Common myeloid progenitor, CD34-positive (primary cell): ENCODE data around the gene MYO15A.

Experiments used
- CTCF ChIA-PET: fragments of 350-600 bp; sonication (Branson Sonifier 250); formaldehyde crosslinking; loops from one replicate; lab custom pipeline; 2021; ENCODE audit warnings: antibody characterized with exemption; lab: Charles Lee
- POLR2A ChIA-PET: fragments of 350-600 bp; sonication (Branson Sonifier 250); formaldehyde crosslinking; loops from one replicate; lab custom pipeline; 2021; ENCODE audit warnings: antibody characterized with exemption; lab: Charles Lee
- DNase-seq, 3 donors: peaks; one replicate each; pipeline versions ENCODE4 v3.0.0 to v3.0.0-alpha.2; 2013
- H3K27ac ChIP-seq, 2 experiments: 1 replicate in 1 of 2; 2 replicates in 1 of 2; pipeline ENCODE4 v1.7.0; 2013; ENCODE audit warnings: inconsistent platforms in 2 of 2, low read length in 2 of 2, mild to moderate bottlenecking in 2 of 2, low read depth in 1 of 2, moderate library complexity in 1 of 2; ENCODE audit not compliant: severe bottlenecking in 2 of 2, insufficient read depth in 1 of 2, poor library complexity in 1 of 2
- H3K27me3 ChIP-seq, 5 experiments: replicated peaks in 2 of 5; 1 replicate in 3 of 5; 2 replicates in 2 of 5; pipeline versions ENCODE4 v1.6.1 to v1.7.0; 2013; ENCODE audit warnings: low read length in 4 of 5, mild to moderate bottlenecking in 2 of 5, moderate library complexity in 2 of 5, inconsistent platforms in 1 of 5; ENCODE audit not compliant: insufficient read depth in 5 of 5, control insufficient read depth in 4 of 5
- H3K36me3 ChIP-seq, 4 experiments: 1 replicate in 2 of 4; 2 replicates in 2 of 4; pipeline versions ENCODE4 v1.6.1 to v1.7.0; 2013; ENCODE audit warnings: low read length in 3 of 4, control low read depth in 1 of 4, mild to moderate bottlenecking in 1 of 4; ENCODE audit not compliant: control insufficient read depth in 4 of 4, insufficient read depth in 4 of 4
- H3K4me1 ChIP-seq, 4 experiments: 1 replicate in 3 of 4; 2 replicates in 1 of 4; pipeline versions ENCODE4 v1.6.1 to v1.7.1; 2013; ENCODE audit warnings: low read length in 3 of 4, mild to moderate bottlenecking in 3 of 4, control low read depth in 1 of 4, inconsistent platforms in 1 of 4, moderate library complexity in 1 of 4; ENCODE audit not compliant: control insufficient read depth in 4 of 4, insufficient read depth in 4 of 4; ENCODE audit errors: control extremely low read depth in 1 of 4
- H3K4me3 ChIP-seq, 7 experiments: 1 replicate in 4 of 7; 2 replicates in 3 of 7; pipeline versions ENCODE4 v1.5.1 to v1.7.0; 2013; ENCODE audit warnings: mild to moderate bottlenecking in 7 of 7, low read length in 6 of 7, moderate library complexity in 6 of 7, inconsistent platforms in 2 of 7, low read depth in 2 of 7, control low read depth in 1 of 7; ENCODE audit not compliant: insufficient read depth in 4 of 7, control insufficient read depth in 1 of 7; ENCODE audit errors: extremely low read depth in 1 of 7
- H3K9me3 ChIP-seq, 5 experiments: 1 replicate in 4 of 5; 2 replicates in 1 of 5; pipeline versions ENCODE4 v1.6.1 to v1.7.1; 2013; ENCODE audit warnings: low read length in 4 of 5, mild to moderate bottlenecking in 2 of 5, inconsistent platforms in 1 of 5, low read depth in 1 of 5, moderate library complexity in 1 of 5; ENCODE audit not compliant: control insufficient read depth in 4 of 5, insufficient read depth in 2 of 5; ENCODE audit errors: control extremely low read depth in 1 of 5
- WGBS: methylation state at CpG from one replicate; pipeline ENCODE4 v1.1.5; 2013; ENCODE audit not compliant: insufficient coverage; 5-methylcytosine and 5-hydroxymethylcytosine counted together

The MYO15A gene

GRCh38 chr17:18191967-18192366 lies 83.4 kb downstream of the MYO15A start:
- Histone ChIP-seq H3K36me3 (peaks cover 8 to 76% (median 41%) of the 10 kb centered on the region in 4 experiments), H3K4me1 (peaks cover 8 to 24% (median 21%) of the 10 kb centered on the region in 4 experiments), H3K27ac (no peak overlapping the region), H3K27me3 (no peaks in the 10 kb centered on the region), H3K9me3 (no peaks in the 10 kb centered on the region), H3K4me3 (no peak overlapping the region)
- DNase-seq: peak in 1 of 3 donors; percentile 8
- POLR2A ChIA-PET: no interaction called here
- CTCF ChIA-PET: interaction anchor here (0.7 to 1.6 kb wide), 5 partner anchors 9 to 29 kb away, joined by 3 to 4 read pairs (median 3); no protein-coding TSS in a partner anchor
- WGBS: 100% methylated on average over 1 of the region's 2 CpGs

- Histone ChIP-seq H3K4me1 (peaks cover 0 to 8% (median 5%) of the 10 kb centered on the region in 4 experiments), H3K27me3 (no peaks in the 10 kb centered on the region), H3K27ac (no peak overlapping the region), H3K9me3 (no peaks in the 10 kb centered on the region), H3K4me3 (no peak overlapping the region), H3K36me3 (peaks cover 16 to 83% (median 49%) of the 10 kb centered on the region in 4 experiments)
- no peak for DNase-seq
- ChIA-PET POLR2A (no interaction called here), CTCF (no interaction called here)
- WGBS: no CpG with 5 or more reads among the region's 4 CpGs
These were observed 85.8 kb downstream of the MYO15A start for GRCh38 chr17:18194394-18194793.

GRCh38 chr17:18194804-18195203 lies 86.2 kb downstream of the MYO15A start:
- H3K4me3 ChIP-seq: no peak overlapping the region
- CTCF ChIA-PET: no interaction called here
- peaks cover 15 to 82% (median 48%) of the 10 kb centered on the region in 4 experiments for H3K36me3 ChIP-seq
- WGBS: 91% methylated on average over 4 of the region's 4 CpGs
- no peak for DNase-seq
- POLR2A ChIA-PET: no interaction called here
- H3K27ac ChIP-seq: no peak overlapping the region
- H3K9me3 ChIP-seq: no peaks in the 10 kb centered on the region
- H3K4me1 ChIP-seq: peaks cover 0 to 8% (median 5%) of the 10 kb centered on the region in 4 experiments
- no peaks in the 10 kb centered on the region for H3K27me3 ChIP-seq

DNA sequence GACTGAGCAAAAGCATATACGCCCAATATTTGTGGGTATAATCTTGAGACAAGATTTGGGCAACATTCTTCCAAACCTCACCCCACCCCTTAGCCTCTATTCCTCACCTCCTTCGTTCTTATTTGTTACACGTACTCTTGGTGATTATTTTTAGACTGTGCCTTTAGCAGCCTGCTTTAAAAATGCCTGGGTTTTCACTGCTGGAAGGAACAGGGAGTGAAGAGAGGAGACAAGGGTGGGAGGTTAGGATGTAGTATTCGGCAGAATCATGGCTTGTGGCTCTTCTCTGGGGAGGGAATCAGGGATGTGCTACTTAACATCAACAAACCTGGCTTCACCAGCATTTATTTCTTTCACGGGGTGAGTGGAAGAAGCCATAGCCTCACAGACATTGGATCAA lies 86.7 kb downstream of the MYO15A start:
- ChIA-PET CTCF (no interaction called here), POLR2A (no interaction called here)
- Histone ChIP-seq H3K4me1 (peaks cover 0 to 8% (median 5%) of the 10 kb centered on the region in 4 experiments), H3K4me3 (no peak overlapping the region), H3K27ac (no peak overlapping the region), H3K27me3 (no peaks in the 10 kb centered on the region), H3K36me3 (peaks cover 13 to 81% (median 48%) of the 10 kb centered on the region in 4 experiments), H3K9me3 (no peaks in the 10 kb centered on the region)
- no peak for DNase-seq
- 92% methylated on average over 1 of the region's 5 CpGs for WGBS

DNA sequence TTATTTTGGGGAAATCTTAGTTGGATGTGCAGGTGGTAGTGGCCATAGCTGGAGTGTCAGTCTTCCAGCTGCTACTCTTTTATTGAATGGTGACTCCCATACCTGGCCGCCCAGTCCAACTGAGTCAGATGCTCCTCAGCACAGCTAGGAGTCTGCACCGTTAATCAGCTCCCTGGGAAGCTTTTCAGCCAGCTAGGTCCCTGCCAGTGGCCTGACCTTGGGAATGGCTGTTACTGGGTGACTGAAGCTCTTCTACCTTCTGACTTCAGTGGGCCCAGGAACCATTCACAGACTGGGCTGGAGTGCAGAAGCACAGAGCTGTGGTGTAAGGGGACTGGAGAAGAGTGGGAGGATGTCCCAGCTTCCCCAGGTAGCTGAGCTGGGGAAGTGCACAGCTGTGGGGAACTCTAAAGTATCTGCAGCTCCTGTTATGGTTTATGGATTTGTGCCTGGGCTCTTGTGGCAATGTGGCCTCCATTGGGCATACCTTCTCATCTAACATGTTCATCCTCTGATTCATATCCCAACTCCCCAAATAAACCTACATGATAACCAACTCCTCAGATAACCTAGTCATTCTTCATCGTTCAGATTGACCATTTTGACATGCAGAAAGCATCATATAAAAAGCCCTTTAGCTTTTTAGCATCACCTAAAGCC lies 89.1 kb downstream of the MYO15A start:
- Histone ChIP-seq H3K4me3 (no peak overlapping the region), H3K27me3 (no peaks in the 10 kb centered on the region), H3K4me1 (no peaks in the 10 kb centered on the region), H3K36me3 (peaks cover 13 to 81% (median 54%) of the 10 kb centered on the region in 4 experiments), H3K9me3 (no peaks in the 10 kb centered on the region), H3K27ac (no peak overlapping the region)
- WGBS: 95% methylated on average over 2 of the region's 3 CpGs
- POLR2A ChIA-PET: no interaction called here
- DNase-seq: no peak
- CTCF ChIA-PET: interaction anchor here (0.9 to 1.6 kb wide), 6 partner anchors 8 to 59 kb away, joined by 3 to 6 read pairs (median 4); no protein-coding TSS in a partner anchor

DNA sequence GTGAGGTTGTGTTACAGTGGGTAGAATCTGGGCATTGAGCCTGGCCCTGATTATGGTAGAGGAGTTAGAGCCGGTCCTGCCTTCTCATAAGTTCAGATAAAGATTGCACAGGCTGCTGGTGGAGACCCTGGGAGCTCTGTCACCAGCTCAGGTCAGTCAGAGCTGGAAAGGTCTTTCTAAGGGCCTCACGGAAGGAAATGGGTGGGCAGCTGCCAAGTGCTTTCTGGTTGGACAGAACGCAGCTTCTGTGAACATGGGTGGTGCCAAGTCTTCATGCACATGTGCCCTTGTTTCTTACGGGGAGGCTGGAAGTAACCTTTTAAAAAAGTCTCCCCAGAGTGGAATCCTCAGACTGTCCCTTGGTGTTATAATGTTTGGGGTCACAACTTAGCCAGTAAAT lies 90.0 kb downstream of the MYO15A start:
- CTCF ChIA-PET: interaction anchor here (0.9 to 2.5 kb wide), 6 partner anchors 10 to 57 kb away, joined by 3 to 11 read pairs (median 4); partner anchors contain the start of gene ALKBH5
- H3K4me3 ChIP-seq: no peak overlapping the region
- POLR2A ChIA-PET: no interaction called here

GRCh38 chr17:18201108-18201507 lies 92.6 kb downstream of the MYO15A start:
- Histone ChIP-seq H3K27ac (no peak overlapping the region), H3K36me3 (peaks cover 13 to 78% (median 54%) of the 10 kb centered on the region in 4 experiments), H3K4me1 (no peaks in the 10 kb centered on the region), H3K4me3 (no peak overlapping the region), H3K9me3 (no peaks in the 10 kb centered on the region), H3K27me3 (no peaks in the 10 kb centered on the region)
- POLR2A ChIA-PET: no interaction called here
- CTCF ChIA-PET: interaction anchor here (1.2 to 3.1 kb wide), 5 partner anchors 9 to 59 kb away, joined by 3 to 11 read pairs (median 7); no protein-coding TSS in a partner anchor
- DNase-seq: no peak
- WGBS: 90% methylated on average over 4 of the region's 4 CpGs

More for the DNA sequence above, 90.0 kb downstream of the MYO15A start:
- H3K36me3 ChIP-seq: peaks cover 13 to 83% (median 57%) of the 10 kb centered on the region in 4 experiments
- no peak for DNase-seq
- 78% methylated on average over 4 of the region's 4 CpGs for WGBS
- H3K27ac ChIP-seq: no peak overlapping the region
- no peaks in the 10 kb centered on the region for H3K9me3 ChIP-seq
- H3K27me3 ChIP-seq: no peaks in the 10 kb centered on the region
- no peaks in the 10 kb centered on the region for H3K4me1 ChIP-seq
